GM12875 (cell line): ENCODE data around the gene LETMD1.

Source experiments
- H3K4me3 ChIP-seq: one replicate; pipeline ENCODE4 v1.5.1; 2011; ENCODE audit warnings: low read depth, low read length, control low read depth
- TF ChIP-seq, protein P1 (sequence below): IDR thresholded peaks from 2 replicates; pipeline ENCODE4 v1.5.1; 2011; ENCODE audit warnings: low read depth, mild to moderate bottlenecking, control low read depth, inconsistent platforms, low read length, moderate library complexity, borderline replicate concordance; ENCODE audit not compliant: insufficient read depth

LETMD1 gene

DNA sequence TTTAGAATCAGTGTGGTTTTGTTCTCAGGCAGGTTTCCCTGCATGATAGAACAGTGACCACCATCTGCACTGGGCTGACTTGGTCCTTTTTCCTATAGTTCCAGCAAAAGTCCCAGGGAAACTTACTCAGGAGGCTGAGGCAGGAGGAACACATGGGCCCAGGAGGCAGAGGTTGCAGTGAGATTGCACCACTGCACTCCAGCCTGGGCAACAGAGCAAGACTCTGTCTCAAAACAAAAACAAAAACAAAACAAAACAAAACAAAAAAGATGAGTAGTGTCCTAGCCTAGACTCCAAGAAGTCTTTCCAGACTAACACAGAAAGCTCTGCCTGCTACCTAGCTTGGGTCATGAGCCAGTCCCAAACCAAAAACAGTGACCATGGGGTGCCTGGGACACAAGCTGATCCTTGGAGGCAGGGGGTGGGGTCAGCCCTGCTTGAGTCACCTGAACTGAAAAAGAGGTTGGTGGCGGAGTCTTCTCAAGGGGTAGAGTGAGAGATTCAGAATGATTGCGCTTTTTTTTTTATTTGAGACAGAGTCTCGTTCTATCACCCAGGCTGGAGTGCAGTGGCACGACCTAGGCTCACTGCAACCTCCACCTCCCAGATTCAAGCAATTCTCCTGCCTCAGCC is 14.6 kb upstream of the LETMD1 start:
- TF ChIP-seq, protein P1, sequence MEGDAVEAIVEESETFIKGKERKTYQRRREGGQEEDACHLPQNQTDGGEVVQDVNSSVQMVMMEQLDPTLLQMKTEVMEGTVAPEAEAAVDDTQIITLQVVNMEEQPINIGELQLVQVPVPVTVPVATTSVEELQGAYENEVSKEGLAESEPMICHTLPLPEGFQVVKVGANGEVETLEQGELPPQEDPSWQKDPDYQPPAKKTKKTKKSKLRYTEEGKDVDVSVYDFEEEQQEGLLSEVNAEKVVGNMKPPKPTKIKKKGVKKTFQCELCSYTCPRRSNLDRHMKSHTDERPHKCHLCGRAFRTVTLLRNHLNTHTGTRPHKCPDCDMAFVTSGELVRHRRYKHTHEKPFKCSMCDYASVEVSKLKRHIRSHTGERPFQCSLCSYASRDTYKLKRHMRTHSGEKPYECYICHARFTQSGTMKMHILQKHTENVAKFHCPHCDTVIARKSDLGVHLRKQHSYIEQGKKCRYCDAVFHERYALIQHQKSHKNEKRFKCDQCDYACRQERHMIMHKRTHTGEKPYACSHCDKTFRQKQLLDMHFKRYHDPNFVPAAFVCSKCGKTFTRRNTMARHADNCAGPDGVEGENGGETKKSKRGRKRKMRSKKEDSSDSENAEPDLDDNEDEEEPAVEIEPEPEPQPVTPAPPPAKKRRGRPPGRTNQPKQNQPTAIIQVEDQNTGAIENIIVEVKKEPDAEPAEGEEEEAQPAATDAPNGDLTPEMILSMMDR = no peak
- H3K4me3 ChIP-seq = no peak overlapping the region

DNA sequence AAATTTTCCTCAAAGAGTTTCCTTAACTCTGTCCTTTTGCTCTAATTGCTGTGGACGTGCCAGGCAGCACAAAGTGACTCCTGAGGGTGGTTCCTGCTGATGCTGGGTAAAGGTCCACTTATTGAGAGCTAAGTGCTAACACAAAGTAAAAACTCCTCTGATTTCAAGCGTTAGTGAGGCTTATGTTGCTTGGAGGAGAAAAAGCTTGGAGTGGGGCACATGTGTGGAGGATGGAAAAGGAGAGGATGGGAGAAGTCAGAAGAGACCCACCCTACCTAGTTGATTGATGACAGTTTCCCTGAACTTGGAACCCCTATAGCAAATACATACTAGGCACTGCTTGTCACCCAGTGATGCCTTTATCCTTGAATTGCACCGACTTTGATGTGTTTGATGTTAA is 11.8 kb upstream of the LETMD1 start:
- TF ChIP-seq, protein P1 = no peak
- no peak overlapping the region for H3K4me3 ChIP-seq

DNA sequence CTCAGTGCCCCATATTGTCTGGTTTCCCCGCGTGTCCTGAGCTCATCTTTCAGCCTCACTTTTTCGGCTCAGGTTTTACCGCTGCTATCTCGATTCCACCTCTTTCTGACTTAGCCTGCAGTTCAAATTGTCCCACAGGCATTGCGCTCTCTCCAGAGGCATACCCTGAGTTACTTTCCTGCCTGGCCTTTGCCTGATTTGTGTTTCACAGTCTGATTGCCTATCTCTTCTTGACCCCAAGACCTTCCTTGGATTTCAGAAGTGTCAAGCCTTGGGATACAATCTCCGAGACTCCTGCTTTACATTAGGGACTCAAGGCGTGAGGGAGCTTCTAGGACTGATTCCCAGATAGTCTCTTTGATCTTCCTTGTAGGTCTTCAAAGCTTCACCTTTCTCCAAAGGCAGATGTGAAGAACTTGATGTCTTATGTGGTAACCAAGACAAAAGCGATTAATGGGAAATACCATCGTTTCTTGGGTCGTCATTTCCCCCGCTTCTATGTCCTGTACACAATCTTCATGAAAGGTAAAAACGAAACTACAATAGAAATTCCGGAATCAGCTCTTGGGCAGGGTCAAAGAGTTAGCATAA is 629 bp downstream of the LETMD1 start:
- H3K4me3 ChIP-seq = peak overlapping the region; percentile 65
- TF ChIP-seq, protein P1 = no peak

DNA sequence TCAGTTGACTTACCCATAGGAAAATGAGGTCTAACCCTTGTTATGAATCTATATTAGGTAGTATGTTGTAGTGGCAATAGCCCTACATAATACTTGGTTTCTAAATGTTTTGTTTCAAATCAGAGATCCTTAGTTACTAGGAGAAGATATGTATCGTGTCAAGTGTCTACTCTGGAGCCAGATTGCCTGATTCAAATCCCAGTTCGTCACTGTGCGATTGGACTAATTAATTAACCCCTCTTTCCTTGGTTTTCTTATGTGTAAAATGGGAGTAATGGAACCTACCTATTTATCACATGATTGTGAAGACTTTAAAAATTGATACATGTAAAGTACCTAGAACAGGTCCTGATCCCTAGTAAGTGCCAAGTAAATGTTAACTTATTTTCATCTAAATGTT is 1.4 kb downstream of the LETMD1 start:
- TF ChIP-seq, protein P1 = no peak
- H3K4me3 ChIP-seq = no peak overlapping the region

DNA sequence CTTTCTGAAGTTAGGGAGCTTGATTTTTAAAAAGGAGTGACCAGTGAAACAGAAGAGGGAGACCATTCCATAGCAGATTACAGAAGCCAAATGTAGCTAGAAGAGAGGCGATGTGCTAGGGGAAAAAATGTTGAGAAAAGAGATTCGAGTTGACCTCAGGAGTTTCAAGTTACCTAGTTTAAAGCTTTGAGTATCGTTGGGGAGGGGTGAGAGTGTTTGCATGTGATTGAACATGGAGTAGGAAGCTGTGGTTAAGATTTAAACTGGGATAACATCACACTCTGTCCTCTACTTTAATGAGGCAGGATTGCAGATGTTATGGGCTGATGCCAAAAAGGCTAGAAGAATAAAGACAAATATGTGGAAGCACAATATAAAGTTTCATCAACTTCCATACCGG is 3.7 kb downstream of the LETMD1 start:
- H3K4me3 ChIP-seq = no peak overlapping the region
- TF ChIP-seq, protein P1 = no peak

DNA sequence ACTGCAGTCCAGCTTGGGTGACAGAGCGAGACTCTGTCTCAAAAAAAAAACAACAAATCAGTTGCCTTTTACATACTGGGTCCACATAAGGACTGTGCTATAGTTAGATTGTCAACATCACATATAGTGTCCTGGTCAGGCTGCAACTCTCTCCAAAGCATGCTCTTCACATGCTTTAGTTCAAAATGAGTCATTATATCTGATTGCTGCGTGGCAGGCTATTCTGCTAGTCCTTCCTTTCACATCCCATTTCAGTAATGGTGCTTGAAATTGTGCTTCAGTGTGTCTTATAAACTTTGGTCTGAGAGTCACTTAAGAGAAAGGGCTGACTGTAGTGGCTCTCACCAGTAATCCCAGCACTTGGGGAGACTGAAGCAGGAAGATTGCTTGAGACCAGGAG is 6.9 kb downstream of the LETMD1 start:
- no peak overlapping the region for H3K4me3 ChIP-seq
- TF ChIP-seq, protein P1 = no peak

DNA sequence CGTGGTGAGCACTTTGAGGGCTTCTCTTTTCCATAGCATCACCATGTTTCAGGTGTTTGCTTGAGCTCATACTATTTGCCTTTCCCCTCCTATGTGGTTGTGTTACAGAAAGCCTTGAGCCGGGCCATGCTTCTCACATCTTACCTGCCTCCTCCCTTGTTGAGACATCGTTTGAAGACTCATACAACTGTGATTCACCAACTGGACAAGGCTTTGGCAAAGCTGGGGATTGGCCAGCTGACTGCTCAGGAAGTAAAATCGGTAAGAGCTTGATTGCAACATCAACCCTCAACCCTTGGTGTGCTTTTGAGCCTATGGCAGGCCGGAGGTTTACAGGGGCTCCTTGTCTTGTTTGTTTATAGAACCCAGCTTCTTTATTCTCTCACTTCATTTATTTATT is 8.1 kb downstream of the LETMD1 start:
- TF ChIP-seq, protein P1 = no peak
- no peak overlapping the region for H3K4me3 ChIP-seq
